ENCODE measurements around the gene WHRN. TPM values are rescaled to one million over a fixed set of nuclear protein-coding genes. Genes with fewer than 3 reads are reported as not detected.
A peak's percentile ranks its signal among the peaks of the same experiment; 100 is the strongest.

WHRN gene
- total RNA-seq, 1 donor from 2014 or later = 14.5 TPM

- peaks cover 29% of the 10 kb centered on the region for H3K4me1 Mint-ChIP-seq
- CTCF ChIA-PET = interaction anchor here (1.1 kb wide), 1 partner anchor 61 kb away, joined by 3 read pairs; no protein-coding TSS in a partner anchor
- no peaks in the 10 kb centered on the region for H3K9me3 Mint-ChIP-seq
- ATAC-seq (ENCODE audit: low read depth) (no peak), DNase-seq (no peak)
- no peak for TF ChIP-seq CTCF (IDR thresholded peaks at IDR 0.05)
- intact Hi-C loops (cut with micrococcal nuclease) = no loop called here
- POLR2A ChIA-PET = interaction anchor here (0.9 to 23.4 kb wide), 3 partner anchors 16 to 216 kb away, joined by 3 to 913 read pairs (median 311); partner anchors contain the start of gene AKNA
- no peak overlapping the region for H3K27ac Mint-ChIP-seq
- H3K4me3 Mint-ChIP-seq = no peak overlapping the region
- peaks cover 22% of the 10 kb centered on the region for H3K36me3 Mint-ChIP-seq (ENCODE audit: low read depth)
- no peaks in the 10 kb centered on the region for H3K27me3 Mint-ChIP-seq
These were observed 104.5 kb downstream of the WHRN start for GRCh38 chr9:114400772-114401171.

DNA sequence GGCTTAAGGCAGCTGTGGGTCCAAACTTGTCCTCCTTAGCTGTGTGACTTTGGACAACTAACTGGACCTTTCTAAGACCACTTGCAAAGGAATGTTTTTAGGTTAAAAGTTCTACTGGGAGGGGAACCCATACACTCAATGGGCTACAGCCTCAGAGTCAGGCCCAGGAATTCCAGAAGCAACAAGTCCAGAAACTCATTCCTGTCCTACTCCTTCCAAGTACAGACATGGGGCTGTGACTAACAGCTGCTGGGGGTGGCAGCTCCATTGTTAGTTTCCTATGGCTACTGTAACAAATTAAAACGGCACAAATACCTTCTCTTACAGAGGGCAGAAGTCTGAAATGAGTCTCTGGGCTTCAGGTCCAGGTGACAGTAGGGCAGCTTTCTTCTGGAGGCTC lies 105.1 kb downstream of the WHRN start:
- H3K4me3 Mint-ChIP-seq = no peak overlapping the region
- no peak overlapping the region for H3K27ac Mint-ChIP-seq
- ChIA-PET CTCF (interaction anchor here (0.7 to 1.2 kb wide), 3 partner anchors 35 to 62 kb away, joined by 3 read pairs; no protein-coding TSS in a partner anchor), POLR2A (interaction anchor here (0.6 to 23.4 kb wide), 4 partner anchors 15 to 498 kb away, joined by 3 to 913 read pairs (median 170); partner anchors contain the start of gene AKNA)
- H3K9me3 Mint-ChIP-seq = no peaks in the 10 kb centered on the region
- H3K4me1 Mint-ChIP-seq = peaks cover 29% of the 10 kb centered on the region
- H3K27me3 Mint-ChIP-seq = no peaks in the 10 kb centered on the region
- intact Hi-C loops (cut with micrococcal nuclease) = no loop called here
- no peak for ATAC-seq (ENCODE audit: low read depth)
- peaks cover 27% of the 10 kb centered on the region for H3K36me3 Mint-ChIP-seq (ENCODE audit: low read depth)
- DNase-seq = no peak
- TF ChIP-seq CTCF (IDR thresholded peaks at IDR 0.05) = no peak

DNA sequence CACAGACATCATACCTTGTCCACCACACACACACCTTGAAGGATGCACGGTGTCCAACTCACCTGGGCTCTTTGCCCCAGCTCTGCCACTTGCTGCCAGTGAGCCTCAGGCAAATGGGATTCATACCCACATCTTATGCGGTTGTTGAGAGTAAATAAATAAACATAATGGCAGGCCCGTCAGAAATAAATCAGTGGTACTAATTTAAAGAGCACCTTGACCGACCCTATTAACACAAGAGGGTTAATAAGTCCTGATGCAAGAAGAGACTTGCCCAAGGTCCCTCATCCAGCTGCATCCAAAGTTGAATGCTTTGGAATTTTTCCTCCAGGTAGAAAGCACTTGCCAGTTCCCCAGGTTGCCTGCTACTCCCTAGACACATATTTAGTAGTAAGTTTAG lies 105.9 kb downstream of the WHRN start:
- no peaks in the 10 kb centered on the region for H3K27me3 Mint-ChIP-seq
- DNase-seq (no peak), ATAC-seq (ENCODE audit: low read depth) (no peak)
- no peak overlapping the region for H3K27ac Mint-ChIP-seq
- ChIA-PET POLR2A (interaction anchor here (0.6 to 23.4 kb wide), 5 partner anchors 14 to 105 kb away, joined by 4 to 913 read pairs (median 30); partner anchors contain the start of gene AKNA), CTCF (interaction anchor here (1.2 kb wide), 1 partner anchor 61 kb away, joined by 3 read pairs; no protein-coding TSS in a partner anchor)
- peaks cover 37% of the 10 kb centered on the region for H3K4me1 Mint-ChIP-seq
- TF ChIP-seq CTCF (IDR thresholded peaks at IDR 0.05) = no peak
- no peak overlapping the region for H3K4me3 Mint-ChIP-seq
- intact Hi-C loops (cut with micrococcal nuclease) = loop anchor here (10.0 kb wide), 1 partner anchor 495 kb away; no protein-coding TSS in a partner anchor
- no peaks in the 10 kb centered on the region for H3K9me3 Mint-ChIP-seq
- peaks cover 35% of the 10 kb centered on the region for H3K36me3 Mint-ChIP-seq (ENCODE audit: low read depth)

DNA sequence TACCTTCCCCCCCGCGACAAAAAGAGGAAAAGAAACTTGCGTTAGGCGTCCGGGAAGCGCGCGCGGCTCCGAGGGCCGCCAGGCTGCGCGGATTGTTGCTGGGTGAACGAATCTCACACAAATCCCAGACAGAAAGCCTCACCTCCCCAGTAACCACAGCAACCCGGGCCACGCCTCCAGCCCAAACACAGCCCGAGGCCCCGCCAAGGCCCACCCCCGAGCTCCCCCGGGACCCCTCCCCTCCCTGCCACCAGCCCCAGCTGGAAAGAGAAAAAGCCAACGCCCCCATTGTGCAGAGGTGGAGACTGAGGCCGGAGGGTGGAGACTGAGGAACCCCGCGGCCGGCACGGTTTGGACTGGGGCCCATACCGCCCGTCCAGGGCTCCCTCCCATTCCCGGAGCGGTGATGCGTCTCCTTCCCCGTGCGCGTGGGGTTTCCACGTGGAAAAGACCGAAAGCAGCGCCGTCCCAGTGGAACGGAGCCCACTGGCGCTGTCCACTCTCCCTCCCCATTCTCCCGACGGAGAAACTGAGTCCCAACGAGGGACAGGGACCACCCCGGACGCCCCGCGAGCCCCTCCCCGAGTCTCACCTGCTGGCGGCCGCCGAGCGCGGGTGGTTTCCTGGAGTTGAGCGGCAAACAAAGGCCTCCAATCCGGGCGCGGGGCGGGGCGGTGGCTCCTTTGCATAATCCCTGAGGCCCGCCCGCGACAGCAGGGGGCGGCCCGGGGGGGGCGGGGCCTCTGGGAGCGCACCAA lies 107.2 kb downstream of the WHRN start:
- intact Hi-C loops (cut with micrococcal nuclease) = loop anchor here (1.0 to 10.0 kb wide), 10 partner anchors 13 to 497 kb away; partner anchors contain the start of gene ATP6V1G1
- Mint-ChIP-seq H3K27ac (peak overlapping the region; percentile 94), H3K4me1 (peaks cover 49% of the 10 kb centered on the region), H3K4me3 (peak overlapping the region; percentile 89), H3K27me3 (no peaks in the 10 kb centered on the region), H3K36me3 (ENCODE audit: low read depth) (peaks cover 40% of the 10 kb centered on the region), H3K9me3 (no peaks in the 10 kb centered on the region)
- TF ChIP-seq CTCF (IDR thresholded peaks at IDR 0.05) = no peak
- POLR2A ChIA-PET = interaction anchor here (0.6 to 23.4 kb wide), 23 partner anchors 9 to 816 kb away, joined by 3 to 913 read pairs (median 4); partner anchors contain the start of genes AKNA, ATP6V1G1, TMEM268 and TNFSF15
- DNase-seq = peak; percentile 96
- CTCF ChIA-PET = interaction anchor here (0.9 to 2.0 kb wide), 6 partner anchors 12 to 256 kb away, joined by 3 to 11 read pairs (median 4); no protein-coding TSS in a partner anchor
- peak; percentile 78 for ATAC-seq (ENCODE audit: low read depth)

Data from activated B cell treated with CpG ODN at 0.5 μM for 24 hours (primary cell).